T1000 (cell line): ENCODE data around the gene DTNB.
A peak's percentile ranks its signal among the peaks of the same experiment; 100 is the strongest.

Experiments
- DNase-seq: peaks from one replicate; lab custom pipeline; 2025; ENCODE audit warnings: mixed read lengths; lab: John Stamatoyannopoulos, UW

The DTNB gene

GRCh38 chr2:25369876-25370275 lies 303.5 kb downstream of the DTNB start:
- DNase-seq, result no peak

GRCh38 chr2:25369439-25369838 lies 303.9 kb downstream of the DTNB start:
- no peak for DNase-seq

- DNase-seq, result no peak
Measured at GRCh38 chr2:25368660-25369059, 304.7 kb downstream of the DTNB start.

GRCh38 chr2:25367296-25367695 lies 306.1 kb downstream of the DTNB start:
- no peak for DNase-seq

GRCh38 chr2:25366629-25367028 lies 306.7 kb downstream of the DTNB start:
- no peak for DNase-seq

- DNase-seq, result no peak
Measured at GRCh38 chr2:25365241-25365640, 308.1 kb downstream of the DTNB start.

GRCh38 chr2:25363733-25364132 lies 309.6 kb downstream of the DTNB start:
- no peak for DNase-seq

GRCh38 chr2:25362434-25363145 lies 310.8 kb downstream of the DTNB start:
- DNase-seq, result no peak

- DNase-seq, result peak; percentile 88
Measured at GRCh38 chr2:25362049-25362433, 311.3 kb downstream of the DTNB start.

GRCh38 chr2:25361261-25362048 lies 311.9 kb downstream of the DTNB start:
- DNase-seq, result no peak

GRCh38 chr2:25358836-25359235 lies 314.5 kb downstream of the DTNB start:
- no peak for DNase-seq

- DNase-seq, result no peak
Measured at GRCh38 chr2:25358249-25358815, 315.0 kb downstream of the DTNB start.

GRCh38 chr2:25356088-25356487 lies 317.3 kb downstream of the DTNB start:
- DNase-seq, result no peak

GRCh38 chr2:25355270-25355669 lies 318.1 kb downstream of the DTNB start:
- DNase-seq, result no peak

- no peak for DNase-seq
Measured at GRCh38 chr2:25354116-25354515, 319.3 kb downstream of the DTNB start.

GRCh38 chr2:25349397-25349796 lies 324.0 kb downstream of the DTNB start:
- peak; percentile 68 for DNase-seq

- DNase-seq, result no peak
Measured at GRCh38 chr2:25347846-25348245, 325.5 kb downstream of the DTNB start.

GRCh38 chr2:25347205-25347815 lies 326.1 kb downstream of the DTNB start:
- no peak for DNase-seq

- DNase-seq, result no peak
Measured at GRCh38 chr2:25343187-25343825, 330.1 kb downstream of the DTNB start.

- peak; percentile 73 for DNase-seq
Measured at GRCh38 chr2:25342372-25343186, 330.8 kb downstream of the DTNB start.

GRCh38 chr2:25341753-25342371 lies 331.5 kb downstream of the DTNB start, which contains the start of gene DNMT3A:
DNMT3A (minus strand) TSS chr2:25341925; CDS start chr2:25313984, 27,941 bp downstream.
- peak; percentile 10 for DNase-seq
